GM12875 (cell line): ENCODE measurements around the gene BBOF1.
"Not testable (repeated sequence)": the region's sequence is repeated elsewhere in the genome, so short reads cannot be mapped to it uniquely, and the experiment has no call there.

ENCODE experiments used
- H3K4me3 ChIP-seq: one replicate; pipeline ENCODE4 v1.5.1; 2011; ENCODE audit warnings: low read depth, low read length, control low read depth
- CTCF ChIP-seq: IDR thresholded peaks from 2 replicates; pipeline ENCODE4 v1.5.1; 2011; ENCODE audit warnings: low read depth, mild to moderate bottlenecking, control low read depth, inconsistent platforms, low read length, moderate library complexity, borderline replicate concordance; ENCODE audit not compliant: insufficient read depth

The BBOF1 gene

GRCh38 chr14:74018586-74019407 lies at the start of gene BBOF1, which contains the start of gene ENTPD5:
BBOF1 (plus strand) TSS chr14:74019349; CDS start chr14:74019479, 130 bp downstream.
ENTPD5 (minus strand) TSS chr14:74019288; CDS start chr14:73988102, 31,186 bp downstream.
- TF ChIP-seq CTCF = 0 out of 2 replicates have a peak, but pooled peaks have one; percentile 9
- peak within 1 kb of the TSS; percentile 99 for H3K4me3 ChIP-seq

GRCh38 chr14:73973497-73973896 lies 45.7 kb upstream of the BBOF1 start:
- no peak for TF ChIP-seq CTCF
- H3K4me3 ChIP-seq = no peak overlapping the region

GRCh38 chr14:73976125-73976524 lies 43.0 kb upstream of the BBOF1 start:
- H3K4me3 ChIP-seq = no peak overlapping the region
- TF ChIP-seq CTCF = no peak

GRCh38 chr14:73977896-73978295 lies 41.3 kb upstream of the BBOF1 start:
- no peak for TF ChIP-seq CTCF
- H3K4me3 ChIP-seq = no peak overlapping the region

- no peak for TF ChIP-seq CTCF
- no peak overlapping the region for H3K4me3 ChIP-seq
Observed at GRCh38 chr14:73988065-73988464, 31.1 kb upstream of the BBOF1 start.

GRCh38 chr14:73988656-73989055 lies 30.5 kb upstream of the BBOF1 start:
- not testable (repeated sequence) for H3K4me3 ChIP-seq

- TF ChIP-seq CTCF = no peak
- no peak overlapping the region for H3K4me3 ChIP-seq
Observed at GRCh38 chr14:73991092-73991491, 28.1 kb upstream of the BBOF1 start.

- not testable (repeated sequence) for H3K4me3 ChIP-seq
Observed at GRCh38 chr14:73994926-73995325, 24.2 kb upstream of the BBOF1 start.
